ENCODE results near the gene LRP3. TPM values are rescaled to one million over a fixed set of nuclear protein-coding genes. Genes with fewer than 3 reads are reported as not detected.

LRP3 gene
- total RNA-seq, 1 experiment from 2014 or later = 39.4 TPM

GRCh38 chr19:33207040-33207620 is 13.0 kb downstream of the LRP3 start:
- Histone ChIP-seq H3K4me3 (ENCODE audit: low read depth, low read length, poor library complexity, severe bottlenecking) (no peak overlapping the region), H3K4me1 (ENCODE audit: insufficient read depth, low read length, poor library complexity, severe bottlenecking) (no peaks in the 10 kb centered on the region), H3K27me3 (replicated peaks; ENCODE audit: insufficient read depth, low read depth, low read length, poor library complexity) (no peaks in the 10 kb centered on the region), H3K27ac (ENCODE audit: low read depth, low read length, poor library complexity, severe bottlenecking) (no peak overlapping the region), H3K36me3 (ENCODE audit: insufficient read depth, low read length, poor library complexity, severe bottlenecking) (peaks cover 16% of the 10 kb centered on the region), H3K9me3 (ENCODE audit: low read depth, low read length, poor library complexity, severe bottlenecking) (no peaks in the 10 kb centered on the region)
- BruUV-seq (replicated peaks) = TSS peak; percentile 40
- ChIA-PET CTCF (no interaction called here), POLR2A (ENCODE audit: low non-redundant PET) (no interaction called here)
- intact Hi-C loops (cut with micrococcal nuclease; ENCODE audit: unreplicated experiment) = no loop called here
- TF ChIP-seq, protein P1, sequence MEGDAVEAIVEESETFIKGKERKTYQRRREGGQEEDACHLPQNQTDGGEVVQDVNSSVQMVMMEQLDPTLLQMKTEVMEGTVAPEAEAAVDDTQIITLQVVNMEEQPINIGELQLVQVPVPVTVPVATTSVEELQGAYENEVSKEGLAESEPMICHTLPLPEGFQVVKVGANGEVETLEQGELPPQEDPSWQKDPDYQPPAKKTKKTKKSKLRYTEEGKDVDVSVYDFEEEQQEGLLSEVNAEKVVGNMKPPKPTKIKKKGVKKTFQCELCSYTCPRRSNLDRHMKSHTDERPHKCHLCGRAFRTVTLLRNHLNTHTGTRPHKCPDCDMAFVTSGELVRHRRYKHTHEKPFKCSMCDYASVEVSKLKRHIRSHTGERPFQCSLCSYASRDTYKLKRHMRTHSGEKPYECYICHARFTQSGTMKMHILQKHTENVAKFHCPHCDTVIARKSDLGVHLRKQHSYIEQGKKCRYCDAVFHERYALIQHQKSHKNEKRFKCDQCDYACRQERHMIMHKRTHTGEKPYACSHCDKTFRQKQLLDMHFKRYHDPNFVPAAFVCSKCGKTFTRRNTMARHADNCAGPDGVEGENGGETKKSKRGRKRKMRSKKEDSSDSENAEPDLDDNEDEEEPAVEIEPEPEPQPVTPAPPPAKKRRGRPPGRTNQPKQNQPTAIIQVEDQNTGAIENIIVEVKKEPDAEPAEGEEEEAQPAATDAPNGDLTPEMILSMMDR (conservative IDR thresholded peaks at IDR 0.05; ENCODE audit: low read depth, low read length) = no peak
- TF ChIP-seq EZH2 (IDR thresholded peaks at IDR 0.05; ENCODE audit: borderline replicate concordance, low read depth, low read length, poor library complexity, severe bottlenecking) = no peak
- DNase-seq (ENCODE audit: low spot score) = no peak

DNA sequence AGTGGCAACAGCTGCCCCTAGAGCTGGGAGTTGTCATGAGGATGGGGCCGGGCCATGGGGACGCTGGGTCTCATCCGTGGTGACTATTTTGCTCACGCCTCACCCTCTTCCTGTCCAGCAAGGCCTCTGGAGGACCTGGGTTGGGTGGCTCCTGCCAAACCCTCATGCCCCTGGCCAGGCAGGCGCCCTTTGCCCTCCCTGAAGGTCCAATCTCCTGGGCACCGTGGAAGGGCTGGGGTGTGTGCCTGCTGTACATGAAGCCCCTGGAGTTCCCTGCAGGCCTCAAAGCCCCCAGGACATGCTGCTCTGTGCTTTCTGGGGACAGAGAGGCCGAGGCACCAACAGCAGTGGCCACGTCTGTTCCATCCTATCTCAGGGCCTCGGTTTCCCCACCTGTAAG is 13.8 kb downstream of the LRP3 start:
- no peak for DNase-seq (ENCODE audit: low spot score)
- Histone ChIP-seq H3K27ac (ENCODE audit: low read depth, low read length, poor library complexity, severe bottlenecking) (no peak overlapping the region), H3K4me1 (ENCODE audit: insufficient read depth, low read length, poor library complexity, severe bottlenecking) (no peaks in the 10 kb centered on the region), H3K9me3 (ENCODE audit: low read depth, low read length, poor library complexity, severe bottlenecking) (no peaks in the 10 kb centered on the region), H3K36me3 (ENCODE audit: insufficient read depth, low read length, poor library complexity, severe bottlenecking) (peaks cover 16% of the 10 kb centered on the region), H3K27me3 (replicated peaks; ENCODE audit: insufficient read depth, low read depth, low read length, poor library complexity) (no peaks in the 10 kb centered on the region), H3K4me3 (ENCODE audit: low read depth, low read length, poor library complexity, severe bottlenecking) (no peak overlapping the region)
- no peak for TF ChIP-seq EZH2 (IDR thresholded peaks at IDR 0.05; ENCODE audit: borderline replicate concordance, low read depth, low read length, poor library complexity, severe bottlenecking)
- TF ChIP-seq, protein P1 (conservative IDR thresholded peaks at IDR 0.05; ENCODE audit: low read depth, low read length) = no peak
- CTCF ChIA-PET = no interaction called here
- BruUV-seq (replicated peaks) = no TSS peak
- intact Hi-C loops (cut with micrococcal nuclease; ENCODE audit: unreplicated experiment) = no loop called here
- POLR2A ChIA-PET (ENCODE audit: low non-redundant PET) = no interaction called here

- DNase-seq (ENCODE audit: low spot score) = no peak
- no peak overlapping the region for H3K4me3 ChIP-seq (ENCODE audit: low read depth, low read length, poor library complexity, severe bottlenecking)
- no TSS peak for BruUV-seq (replicated peaks)
- TF ChIP-seq, protein P1 (conservative IDR thresholded peaks at IDR 0.05; ENCODE audit: low read depth, low read length) = no peak
- no peak for TF ChIP-seq EZH2 (IDR thresholded peaks at IDR 0.05; ENCODE audit: borderline replicate concordance, low read depth, low read length, poor library complexity, severe bottlenecking)
- no peaks in the 10 kb centered on the region for H3K9me3 ChIP-seq (ENCODE audit: low read depth, low read length, poor library complexity, severe bottlenecking)
- no peak overlapping the region for H3K27ac ChIP-seq (ENCODE audit: low read depth, low read length, poor library complexity, severe bottlenecking)
- no peaks in the 10 kb centered on the region for H3K27me3 ChIP-seq (replicated peaks; ENCODE audit: insufficient read depth, low read depth, low read length, poor library complexity)
- CTCF ChIA-PET = interaction anchor here (0.6 kb wide), 1 partner anchor 17 kb away, joined by 3 read pairs; no protein-coding TSS in a partner anchor
- intact Hi-C loops (cut with micrococcal nuclease; ENCODE audit: unreplicated experiment) = no loop called here
- POLR2A ChIA-PET (ENCODE audit: low non-redundant PET) = no interaction called here
- H3K36me3 ChIP-seq (ENCODE audit: insufficient read depth, low read length, poor library complexity, severe bottlenecking) = peaks cover 16% of the 10 kb centered on the region
- H3K4me1 ChIP-seq (ENCODE audit: insufficient read depth, low read length, poor library complexity, severe bottlenecking) = no peaks in the 10 kb centered on the region
Observed at GRCh38 chr19:33208371-33208895, 14.3 kb downstream of the LRP3 start.

All from A673 (cell line).